Sigmoid colon (tissue), 7 donors: ENCODE results near the gene KIF17. TPM values are rescaled to one million over a fixed set of nuclear protein-coding genes. Genes with fewer than 3 reads are reported as not detected.

ENCODE experiments used
- DNase-seq: peaks from one replicate; pipeline ENCODE4 v3.0.0-alpha.2; 2019
- H3K27ac ChIP-seq, 4 donors: fragments of 200-600 bp; sonication (generic); one replicate each; pipeline ENCODE4 v1.5.1; 2016 to 2019; ENCODE audit warnings: mild to moderate bottlenecking in 1 of 4
- H3K27me3 ChIP-seq, 3 donors: fragments of 200-600 bp; sonication (generic); one replicate each; pipeline ENCODE4 v1.5.1; 2019; ENCODE audit warnings: mild to moderate bottlenecking in 1 of 3
- H3K36me3 ChIP-seq, 4 donors: fragments of 200-600 bp; sonication (generic); one replicate each; pipeline ENCODE4 v1.5.1; 2016 to 2019
- H3K4me1 ChIP-seq, 4 donors: fragments of 200-600 bp; sonication (generic); one replicate each; pipeline ENCODE4 v1.5.1; 2017 to 2019
- H3K4me3 ChIP-seq, 4 donors: fragments of 200-600 bp; sonication (generic); one replicate each; pipeline ENCODE4 v1.5.1; 2017 to 2019; ENCODE audit warnings: mild to moderate bottlenecking in 2 of 4, moderate library complexity in 1 of 4
- H3K9me3 ChIP-seq, 4 donors: fragments of 200-600 bp in 3 of 4; sonication (generic) in 3 of 4; one replicate each; pipeline versions ENCODE4 v1.5.1 to v1.6.1; 2013 to 2019
- CTCF ChIP-seq, 4 experiments: fragments of 450-650 bp in 3 of 4; fragments of 200-600 bp in 1 of 4; IDR thresholded peaks; one replicate each; pipeline ENCODE4 v1.5.1; 2016 to 2019; ENCODE audit warnings: antibody characterized with exemption in 4 of 4, mild to moderate bottlenecking in 3 of 4, moderate library complexity in 2 of 4
- EP300 ChIP-seq, 4 donors: sonication (generic); formaldehyde crosslinking; IDR thresholded peaks; one replicate each; pipeline ENCODE4 v1.6.1; 2017; ENCODE audit warnings: antibody characterized with exemption in 4 of 4
- POLR2A ChIP-seq, 2 donors: fragments of 450-650 bp; IDR thresholded peaks; one replicate each; pipeline ENCODE4 v1.6.1; 2016; ENCODE audit warnings: antibody characterized with exemption in 2 of 2, mild to moderate bottlenecking in 2 of 2, moderate library complexity in 2 of 2
- POLR2AphosphoS5 ChIP-seq, 4 donors: sonication (generic); formaldehyde crosslinking; IDR thresholded peaks; one replicate each; pipeline ENCODE4 v1.6.1; 2017; ENCODE audit warnings: antibody characterized with exemption in 4 of 4
- WGBS, 2 donors: extraction: QIAGEN DNeasy Blood & Tissue Kit; methylation state at CpG; one replicate each; pipeline ENCODE4 v1.1.7; 2013; 5-methylcytosine and 5-hydroxymethylcytosine counted together
- intact Hi-C: fragments of 100-400 bp; cut with DNase I; formaldehyde crosslinking; loops from one replicate; pipeline ENCODE4 v1.15.1; 2023
- polyA plus RNA-seq, 3 donors: library from polyadenylated mRNA; stranded (reverse); fragments of 200-250 nt; gene quantifications; one replicate each; pipeline ENCODE4 v1.2.3, GENCODE V29; 2013
- total RNA-seq, 4 donors: library from RNA; depleted of rRNA; stranded (reverse); fragments of >200 nt; gene quantifications; one replicate each; pipeline ENCODE4 v1.1.0, GENCODE V29; 2016
- donor health status: healthy with polysubstance abuse.
- donor health status: Bipolar disorder and iron deficiency.
- donor health status: healthy.

The KIF17 gene
- total and polyA plus RNA-seq, 7 donors = 0.54 to 2.4 (median 1.4) TPM

- intact Hi-C loops = no loop called here
- Histone ChIP-seq H3K9me3 (no peaks in the 10 kb centered on the region), H3K4me3 (no peak overlapping the region), H3K36me3 (peaks cover 34 to 95% (median 76%) of the 10 kb centered on the region in 4 donors), H3K27me3 (no peaks in the 10 kb centered on the region), H3K27ac (no peak overlapping the region), H3K4me1 (no peaks in the 10 kb centered on the region)
- TF ChIP-seq EP300 (IDR thresholded peaks at IDR 0.05) (no peak), CTCF (IDR thresholded peaks at IDR 0.05) (no peak), POLR2A (IDR thresholded peaks at IDR 0.05) (no peak), POLR2AphosphoS5 (IDR thresholded peaks at IDR 0.05) (no peak)
- no peak for DNase-seq
- 95 to 97% methylated on average over 13 of the region's 13 CpGs for WGBS, 2 donors
Observed at GRCh38 chr1:20644416-20644815, 73.4 kb downstream of the KIF17 start.

GRCh38 chr1:20643080-20643479 lies 74.7 kb downstream of the KIF17 start:
- Histone ChIP-seq H3K36me3 (peaks cover 21 to 95% (median 75%) of the 10 kb centered on the region in 4 donors), H3K27me3 (no peaks in the 10 kb centered on the region), H3K4me3 (no peak overlapping the region), H3K9me3 (no peaks in the 10 kb centered on the region), H3K27ac (no peak overlapping the region), H3K4me1 (no peaks in the 10 kb centered on the region)
- no peak for DNase-seq
- TF ChIP-seq POLR2AphosphoS5 (IDR thresholded peaks at IDR 0.05) (no peak), EP300 (IDR thresholded peaks at IDR 0.05) (no peak), POLR2A (IDR thresholded peaks at IDR 0.05) (no peak), CTCF (IDR thresholded peaks at IDR 0.05) (no peak)
- intact Hi-C loops = no loop called here
- 84 to 90% methylated on average over 6 of the region's 6 CpGs for WGBS, 2 donors

- Histone ChIP-seq H3K9me3 (no peaks in the 10 kb centered on the region), H3K4me3 (no peak overlapping the region), H3K27ac (no peak overlapping the region), H3K4me1 (no peaks in the 10 kb centered on the region), H3K36me3 (peaks cover 19 to 95% (median 80%) of the 10 kb centered on the region in 4 donors), H3K27me3 (no peaks in the 10 kb centered on the region)
- no peak for TF ChIP-seq EP300 (IDR thresholded peaks at IDR 0.05)
- TF ChIP-seq CTCF (IDR thresholded peaks at IDR 0.05) = no peak
- no peak for TF ChIP-seq POLR2A (IDR thresholded peaks at IDR 0.05)
- TF ChIP-seq POLR2AphosphoS5 (IDR thresholded peaks at IDR 0.05) = no peak
- intact Hi-C loops = no loop called here
- DNase-seq = no peak
- 85 to 93% methylated on average over 10 of the region's 10 CpGs for WGBS, 2 donors
Observed at GRCh38 chr1:20641975-20642374, 75.8 kb downstream of the KIF17 start.

- DNase-seq = no peak
- WGBS, 2 donors = 26 to 31% methylated on average over 6 of the region's 6 CpGs
- H3K36me3 ChIP-seq = peaks cover 15 to 82% (median 73%) of the 10 kb centered on the region in 4 donors
- intact Hi-C loops = no loop called here
- H3K9me3 ChIP-seq = no peaks in the 10 kb centered on the region
- peaks cover 0 to 11% (median 8%) of the 10 kb centered on the region in 4 donors for H3K4me1 ChIP-seq
- TF ChIP-seq EP300 (IDR thresholded peaks at IDR 0.05) (no peak), CTCF (IDR thresholded peaks at IDR 0.05) (peak; percentile 31 to 77 (median 62))
- no peak overlapping the region for H3K27ac ChIP-seq
- no peak overlapping the region for H3K4me3 ChIP-seq
- no peaks in the 10 kb centered on the region for H3K27me3 ChIP-seq
Observed at GRCh38 chr1:20640183-20640597, 77.6 kb downstream of the KIF17 start.

DNA sequence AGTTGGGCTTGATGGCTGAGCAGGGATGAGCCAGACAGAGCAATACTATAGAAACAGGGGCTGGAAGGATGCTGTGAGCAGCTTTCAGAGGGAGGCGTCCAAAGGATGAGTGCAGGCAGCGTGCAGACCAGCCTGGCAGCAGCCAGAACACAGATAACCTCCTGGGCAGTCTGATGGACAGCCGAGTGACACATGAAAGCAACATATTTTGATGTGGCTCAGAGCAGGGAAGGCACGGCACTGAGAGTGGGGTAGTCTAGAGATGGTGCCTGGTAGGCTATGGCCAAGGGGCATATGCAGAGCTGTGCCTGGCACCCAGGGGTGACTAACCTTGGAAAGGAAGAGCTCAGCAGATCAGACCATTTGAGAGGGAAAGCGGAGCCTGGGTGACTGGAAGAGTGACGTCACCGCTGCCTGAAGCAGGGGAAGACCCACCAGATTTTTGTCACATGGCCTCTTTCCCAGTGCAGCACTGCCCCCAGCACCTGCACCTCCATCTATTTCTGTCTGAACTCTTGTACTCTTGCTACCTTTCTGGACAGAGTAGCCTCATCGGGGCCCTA lies 80.9 kb downstream of the KIF17 start:
- Histone ChIP-seq H3K4me3 (no peak overlapping the region), H3K4me1 (peaks cover 0 to 28% (median 20%) of the 10 kb centered on the region in 4 donors), H3K27me3 (no peaks in the 10 kb centered on the region), H3K9me3 (no peaks in the 10 kb centered on the region), H3K27ac (no peak overlapping the region), H3K36me3 (peaks cover 0 to 49% (median 43%) of the 10 kb centered on the region in 4 donors)
- intact Hi-C loops = no loop called here
- DNase-seq = no peak
- WGBS, 2 donors = 95% methylated on average over 8 of the region's 8 CpGs
- TF ChIP-seq CTCF (IDR thresholded peaks at IDR 0.05) = no peak
- TF ChIP-seq POLR2A (IDR thresholded peaks at IDR 0.05) = no peak
- no peak for TF ChIP-seq EP300 (IDR thresholded peaks at IDR 0.05)
- TF ChIP-seq POLR2AphosphoS5 (IDR thresholded peaks at IDR 0.05) = no peak
